Lower leg skin (tissue), 3 donors: ENCODE measurements around the gene NPM3.

Experiments
- POLR2A ChIP-seq, 2 donors: fragments of 450-650 bp; IDR thresholded peaks; one replicate each; pipeline ENCODE4 v1.6.1; 2016 to 2017; ENCODE audit warnings: antibody characterized with exemption in 2 of 2, mild to moderate bottlenecking in 1 of 2, moderate library complexity in 1 of 2
- TF ChIP-seq, protein P1 (sequence below), 3 donors: fragments of 450-650 bp; IDR thresholded peaks; one replicate each; pipeline ENCODE4 v1.5.1; 2016; ENCODE audit warnings: antibody characterized with exemption in 3 of 3, mild to moderate bottlenecking in 3 of 3, moderate library complexity in 2 of 3

- TF ChIP-seq, protein P1, sequence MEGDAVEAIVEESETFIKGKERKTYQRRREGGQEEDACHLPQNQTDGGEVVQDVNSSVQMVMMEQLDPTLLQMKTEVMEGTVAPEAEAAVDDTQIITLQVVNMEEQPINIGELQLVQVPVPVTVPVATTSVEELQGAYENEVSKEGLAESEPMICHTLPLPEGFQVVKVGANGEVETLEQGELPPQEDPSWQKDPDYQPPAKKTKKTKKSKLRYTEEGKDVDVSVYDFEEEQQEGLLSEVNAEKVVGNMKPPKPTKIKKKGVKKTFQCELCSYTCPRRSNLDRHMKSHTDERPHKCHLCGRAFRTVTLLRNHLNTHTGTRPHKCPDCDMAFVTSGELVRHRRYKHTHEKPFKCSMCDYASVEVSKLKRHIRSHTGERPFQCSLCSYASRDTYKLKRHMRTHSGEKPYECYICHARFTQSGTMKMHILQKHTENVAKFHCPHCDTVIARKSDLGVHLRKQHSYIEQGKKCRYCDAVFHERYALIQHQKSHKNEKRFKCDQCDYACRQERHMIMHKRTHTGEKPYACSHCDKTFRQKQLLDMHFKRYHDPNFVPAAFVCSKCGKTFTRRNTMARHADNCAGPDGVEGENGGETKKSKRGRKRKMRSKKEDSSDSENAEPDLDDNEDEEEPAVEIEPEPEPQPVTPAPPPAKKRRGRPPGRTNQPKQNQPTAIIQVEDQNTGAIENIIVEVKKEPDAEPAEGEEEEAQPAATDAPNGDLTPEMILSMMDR (IDR thresholded peaks at IDR 0.05) = no peak
- TF ChIP-seq POLR2A (IDR thresholded peaks at IDR 0.05) = no peak
Measured at GRCh38 chr10:101748496-101748895, 34.8 kb downstream of the NPM3 start.
